ENCODE data around the gene GARIN5A. TPM values are rescaled to one million over a fixed set of nuclear protein-coding genes. Genes with fewer than 3 reads are reported as not detected.
"Not testable (repeated sequence)": the region's sequence is repeated elsewhere in the genome, so short reads cannot be mapped to it uniquely, and the experiment has no call there.

The GARIN5A gene
- total RNA-seq, 1 donor from 2014 or later = 0.82 TPM

DNA sequence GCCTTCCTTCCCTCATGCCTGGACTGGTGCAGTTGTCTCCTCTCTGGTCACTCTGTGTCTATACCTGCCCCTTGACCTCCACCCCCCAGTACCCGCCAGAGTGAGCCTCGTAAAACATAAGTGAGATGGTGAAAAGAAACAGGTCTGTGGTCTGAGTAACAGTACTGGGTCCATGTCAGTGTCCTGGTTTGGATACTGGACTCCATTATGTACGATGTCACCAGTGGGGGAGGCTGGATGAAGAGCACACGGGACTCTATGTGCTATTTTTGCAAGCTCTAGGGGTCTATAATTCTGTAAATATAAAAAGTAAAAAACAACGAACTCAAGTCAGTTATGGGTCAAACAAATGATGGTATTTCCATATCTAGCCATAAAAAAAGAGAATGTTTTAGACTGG lies 29.6 kb downstream of the GARIN5A start:
- H3K27me3 Mint-ChIP-seq (ENCODE audit: low read depth) = peaks cover 2% of the 10 kb centered on the region
- H3K9me3 Mint-ChIP-seq = no peaks in the 10 kb centered on the region
- H3K4me1 Mint-ChIP-seq (ENCODE audit: low read depth) = no peaks in the 10 kb centered on the region
- no peak overlapping the region for H3K4me3 Mint-ChIP-seq (ENCODE audit: low read depth)
- H3K27ac Mint-ChIP-seq = no peak overlapping the region
- intact Hi-C loops (cut with micrococcal nuclease) = no loop called here
- H3K36me3 Mint-ChIP-seq (ENCODE audit: low read depth) = no peaks in the 10 kb centered on the region
- no peak for DNase-seq (ENCODE audit: low spot score)

- no peak overlapping the region for H3K4me3 Mint-ChIP-seq (ENCODE audit: low read depth)
- intact Hi-C loops (cut with micrococcal nuclease) = no loop called here
- no peak for DNase-seq (ENCODE audit: low spot score)
- H3K4me1 Mint-ChIP-seq (ENCODE audit: low read depth) = no peaks in the 10 kb centered on the region
- H3K27me3 Mint-ChIP-seq (ENCODE audit: low read depth) = peaks cover 4% of the 10 kb centered on the region
- no peaks in the 10 kb centered on the region for H3K36me3 Mint-ChIP-seq (ENCODE audit: low read depth)
- H3K9me3 Mint-ChIP-seq = no peaks in the 10 kb centered on the region
- H3K27ac Mint-ChIP-seq = no peak overlapping the region
These were observed 32.6 kb downstream of the GARIN5A start for GRCh38 chr19:50444059-50444458.

- H3K27me3 Mint-ChIP-seq (ENCODE audit: low read depth); DNase-seq (ENCODE audit: low spot score); H3K4me1 Mint-ChIP-seq (ENCODE audit: low read depth); H3K9me3 Mint-ChIP-seq; intact Hi-C loops (cut with micrococcal nuclease); H3K36me3 Mint-ChIP-seq (ENCODE audit: low read depth); H3K4me3 Mint-ChIP-seq (ENCODE audit: low read depth); H3K27ac Mint-ChIP-seq: not testable (repeated sequence)
These were observed 37.5 kb downstream of the GARIN5A start for GRCh38 chr19:50439130-50439529.

GRCh38 chr19:50437862-50438449 lies 38.7 kb downstream of the GARIN5A start:
- H3K4me3 Mint-ChIP-seq (ENCODE audit: low read depth) = no peak overlapping the region
- no peaks in the 10 kb centered on the region for H3K36me3 Mint-ChIP-seq (ENCODE audit: low read depth)
- H3K27me3 Mint-ChIP-seq (ENCODE audit: low read depth) = peaks cover 10% of the 10 kb centered on the region
- no peaks in the 10 kb centered on the region for H3K4me1 Mint-ChIP-seq (ENCODE audit: low read depth)
- no peak overlapping the region for H3K27ac Mint-ChIP-seq
- no peak for DNase-seq (ENCODE audit: low spot score)
- intact Hi-C loops (cut with micrococcal nuclease) = no loop called here
- H3K9me3 Mint-ChIP-seq = no peaks in the 10 kb centered on the region

DNA sequence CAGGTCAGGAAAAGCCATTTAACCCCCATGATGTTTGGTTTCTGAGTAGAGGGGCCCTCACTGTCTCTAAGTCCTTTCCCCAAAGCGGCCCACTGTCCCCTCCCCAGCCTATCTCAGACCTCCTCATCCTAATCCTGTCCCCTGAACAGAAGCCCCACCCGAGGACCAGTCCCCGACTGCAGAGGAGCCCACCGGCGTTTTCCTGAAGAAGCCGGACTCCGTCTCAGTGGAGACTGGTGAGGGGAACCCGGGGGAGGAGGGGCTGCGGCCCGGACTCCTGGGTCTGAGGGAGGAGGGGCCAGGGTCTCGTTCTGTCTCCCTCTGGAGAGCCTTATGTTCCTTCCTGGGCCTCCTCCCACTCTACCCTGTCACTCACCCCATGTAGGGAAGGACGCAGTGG lies 41.0 kb downstream of the GARIN5A start:
- H3K9me3 Mint-ChIP-seq = no peaks in the 10 kb centered on the region
- H3K27me3 Mint-ChIP-seq (ENCODE audit: low read depth) = peaks cover 16% of the 10 kb centered on the region
- no peak overlapping the region for H3K4me3 Mint-ChIP-seq (ENCODE audit: low read depth)
- H3K27ac Mint-ChIP-seq = no peak overlapping the region
- peaks cover 8% of the 10 kb centered on the region for H3K4me1 Mint-ChIP-seq (ENCODE audit: low read depth)
- intact Hi-C loops (cut with micrococcal nuclease) = no loop called here
- DNase-seq (ENCODE audit: low spot score) = no peak
- H3K36me3 Mint-ChIP-seq (ENCODE audit: low read depth) = no peaks in the 10 kb centered on the region

GRCh38 chr19:50435221-50435620 lies 41.4 kb downstream of the GARIN5A start:
- no peak overlapping the region for H3K27ac Mint-ChIP-seq
- no peak overlapping the region for H3K4me3 Mint-ChIP-seq (ENCODE audit: low read depth)
- intact Hi-C loops (cut with micrococcal nuclease) = no loop called here
- peaks cover 8% of the 10 kb centered on the region for H3K4me1 Mint-ChIP-seq (ENCODE audit: low read depth)
- H3K36me3 Mint-ChIP-seq (ENCODE audit: low read depth) = no peaks in the 10 kb centered on the region
- H3K9me3 Mint-ChIP-seq = no peaks in the 10 kb centered on the region
- H3K27me3 Mint-ChIP-seq (ENCODE audit: low read depth) = peaks cover 16% of the 10 kb centered on the region
- no peak for DNase-seq (ENCODE audit: low spot score)

- peak overlapping the region; percentile 6 for H3K4me3 Mint-ChIP-seq (ENCODE audit: low read depth)
- no peak for DNase-seq (ENCODE audit: low spot score)
- intact Hi-C loops (cut with micrococcal nuclease) = no loop called here
- H3K4me1 Mint-ChIP-seq (ENCODE audit: low read depth) = peaks cover 8% of the 10 kb centered on the region
- H3K9me3 Mint-ChIP-seq = no peaks in the 10 kb centered on the region
- peaks cover 13% of the 10 kb centered on the region for H3K27me3 Mint-ChIP-seq (ENCODE audit: low read depth)
- no peaks in the 10 kb centered on the region for H3K36me3 Mint-ChIP-seq (ENCODE audit: low read depth)
- H3K27ac Mint-ChIP-seq = no peak overlapping the region
These were observed 42.1 kb downstream of the GARIN5A start for GRCh38 chr19:50434525-50434924.

DNA sequence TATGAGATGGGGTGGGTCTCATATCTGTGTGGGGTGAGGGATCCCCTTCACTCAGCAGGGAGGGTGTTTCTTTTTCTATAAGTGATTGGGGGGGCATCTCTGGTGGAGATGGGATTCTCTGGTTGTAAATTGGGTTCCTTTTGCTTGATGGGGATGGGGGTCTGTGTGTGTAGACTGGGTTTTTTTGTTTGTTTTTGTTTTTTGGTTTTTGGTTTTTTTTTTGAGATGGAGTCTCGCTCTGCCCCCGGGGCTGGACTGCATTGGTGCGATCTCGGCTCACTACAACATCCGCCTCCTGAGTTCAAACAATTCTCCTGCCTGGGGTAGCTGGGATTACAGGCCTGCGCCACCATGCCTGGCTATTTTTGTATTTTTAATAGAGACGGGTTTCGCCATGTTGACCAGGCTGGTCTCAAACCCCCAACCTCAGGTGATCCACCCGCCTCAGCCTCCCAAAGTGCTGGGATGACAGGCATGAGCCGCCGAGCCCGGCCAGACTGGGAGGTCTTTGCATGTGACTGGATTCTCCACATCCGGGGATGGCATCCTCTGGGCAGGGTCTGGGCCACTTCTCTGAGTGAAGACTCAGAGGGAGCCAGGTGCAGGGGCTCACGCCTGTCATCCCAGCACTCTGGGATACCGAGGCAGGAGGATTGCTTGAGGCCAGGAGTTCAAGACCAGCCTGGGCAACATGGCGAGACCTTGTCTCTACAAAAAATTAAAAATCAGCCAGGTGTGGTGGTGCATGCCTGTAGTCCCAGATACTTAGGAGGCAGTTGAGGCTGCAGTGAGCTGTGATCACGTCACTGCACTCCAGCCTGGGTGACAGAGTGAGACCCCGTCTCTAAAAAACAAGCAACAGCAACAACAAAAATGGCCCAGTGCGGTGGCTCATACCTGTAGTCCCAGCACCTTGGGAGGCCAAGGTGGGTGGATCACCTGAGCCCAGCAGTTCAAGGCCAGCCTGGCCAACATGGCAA lies 43.2 kb downstream of the GARIN5A start:
- H3K4me1 Mint-ChIP-seq (ENCODE audit: low read depth) = peaks cover 8% of the 10 kb centered on the region
- no peaks in the 10 kb centered on the region for H3K9me3 Mint-ChIP-seq
- peaks cover 13% of the 10 kb centered on the region for H3K27me3 Mint-ChIP-seq (ENCODE audit: low read depth)
- no peak for DNase-seq (ENCODE audit: low spot score)
- H3K27ac Mint-ChIP-seq = no peak overlapping the region
- intact Hi-C loops (cut with micrococcal nuclease) = no loop called here
- peak overlapping the region; percentile 71 for H3K4me3 Mint-ChIP-seq (ENCODE audit: low read depth)
- H3K36me3 Mint-ChIP-seq (ENCODE audit: low read depth) = no peaks in the 10 kb centered on the region

DNA sequence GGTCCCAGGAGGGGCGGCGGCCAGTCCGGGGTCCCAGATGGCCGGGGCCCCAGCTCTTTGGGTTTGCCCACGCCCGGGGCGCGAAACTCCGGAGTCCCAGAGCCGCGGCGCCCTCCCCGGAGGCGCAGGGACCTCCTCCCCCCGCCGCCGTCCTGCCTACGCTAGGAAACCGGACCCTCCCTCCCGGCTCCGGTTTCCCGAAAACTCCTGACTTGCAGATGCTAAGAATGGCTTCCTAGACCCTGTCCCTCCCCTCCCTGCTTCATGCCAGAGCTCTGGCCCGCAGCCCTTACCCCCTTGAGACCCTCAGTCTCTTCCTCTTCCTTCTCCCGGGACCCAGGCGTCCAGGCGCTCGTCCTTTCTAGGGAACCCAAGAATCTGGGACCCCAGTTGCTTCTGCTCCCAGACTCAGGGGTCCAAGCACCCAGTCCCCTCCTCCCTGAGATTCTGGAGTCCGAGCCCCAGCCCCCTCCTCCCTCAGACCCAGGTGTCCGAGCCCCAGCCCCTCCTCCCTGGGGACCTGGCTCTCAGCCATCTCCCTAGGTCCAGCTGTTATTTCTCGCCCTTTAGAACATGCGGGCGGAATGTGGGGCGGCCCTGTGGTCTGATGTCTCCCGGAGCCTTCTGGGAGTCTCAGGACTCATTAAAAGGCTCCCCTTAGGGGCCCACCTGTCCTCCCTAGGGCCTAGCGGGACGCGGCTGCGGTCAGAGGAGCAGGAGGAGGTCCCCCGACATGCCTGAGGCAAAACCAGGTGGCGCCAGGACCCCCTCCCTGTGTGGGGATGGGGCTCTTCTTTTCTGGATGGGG lies 44.2 kb downstream of the GARIN5A start, which contains the start of gene MYBPC2:
MYBPC2 (plus strand) TSS at position 672 of the 808 bp plus-strand sequence; CDS start at position 734, 62 bp downstream.
- Mint-ChIP-seq H3K4me3 (ENCODE audit: low read depth) (peak within 1 kb of the TSS; percentile 90), H3K27ac (peak within 1 kb of the TSS; percentile 92), H3K4me1 (ENCODE audit: low read depth) (peaks cover 8% of the 10 kb centered on the region), H3K27me3 (ENCODE audit: low read depth) (peaks cover 13% of the 10 kb centered on the region), H3K36me3 (ENCODE audit: low read depth) (no peaks in the 10 kb centered on the region), H3K9me3 (no peaks in the 10 kb centered on the region)
- no peak for DNase-seq (ENCODE audit: low spot score)
- intact Hi-C loops (cut with micrococcal nuclease) = no loop called here

- DNase-seq (ENCODE audit: low spot score) = peak; percentile 84
- H3K9me3 Mint-ChIP-seq = no peaks in the 10 kb centered on the region
- peaks cover 8% of the 10 kb centered on the region for H3K4me1 Mint-ChIP-seq (ENCODE audit: low read depth)
- intact Hi-C loops (cut with micrococcal nuclease) = no loop called here
- H3K4me3 Mint-ChIP-seq (ENCODE audit: low read depth) = peak overlapping the region; percentile 90
- peak overlapping the region; percentile 92 for H3K27ac Mint-ChIP-seq
- H3K36me3 Mint-ChIP-seq (ENCODE audit: low read depth) = no peaks in the 10 kb centered on the region
- H3K27me3 Mint-ChIP-seq (ENCODE audit: low read depth) = peaks cover 13% of the 10 kb centered on the region
These were observed 45.1 kb downstream of the GARIN5A start for GRCh38 chr19:50431343-50432220.

- Mint-ChIP-seq H3K36me3 (ENCODE audit: low read depth) (no peaks in the 10 kb centered on the region), H3K9me3 (no peaks in the 10 kb centered on the region), H3K27ac (no peak overlapping the region), H3K27me3 (ENCODE audit: low read depth) (peaks cover 13% of the 10 kb centered on the region), H3K4me1 (ENCODE audit: low read depth) (peaks cover 8% of the 10 kb centered on the region), H3K4me3 (ENCODE audit: low read depth) (peak overlapping the region; percentile 90)
- DNase-seq (ENCODE audit: low spot score) = no peak
- intact Hi-C loops (cut with micrococcal nuclease) = no loop called here
These were observed 45.7 kb downstream of the GARIN5A start for GRCh38 chr19:50430888-50431342.
